D341Med (cell line): ENCODE data around the gene CRB2.

Experiments used
- DNase-seq: peaks from one replicate; pipeline ENCODE4 v3.0.0; 2012; ENCODE audit warnings: low spot score

Gene CRB2

GRCh38 chr9:123347289-123348060, 8.5 kb upstream of the CRB2 start:
- no peak for DNase-seq

- DNase-seq = no peak
These were observed 7.5 kb upstream of the CRB2 start for GRCh38 chr9:123348317-123348992.

GRCh38 chr9:123349033-123349432, 7.0 kb upstream of the CRB2 start:
- no peak for DNase-seq

- DNase-seq = peak; percentile 84
These were observed 6.1 kb upstream of the CRB2 start for GRCh38 chr9:123349691-123350480.

- DNase-seq = no peak
These were observed 5.2 kb upstream of the CRB2 start for GRCh38 chr9:123350590-123351310.

GRCh38 chr9:123353041-123353440, 3.0 kb upstream of the CRB2 start:
- no peak for DNase-seq

- peak; percentile 88 for DNase-seq
These were observed 1.9 kb upstream of the CRB2 start for GRCh38 chr9:123353984-123354591.

- no peak for DNase-seq
These were observed 1.0 kb upstream of the CRB2 start for GRCh38 chr9:123354806-123355508.

- no peak for DNase-seq
These were observed 1.1 kb downstream of the CRB2 start for GRCh38 chr9:123356851-123357742.

GRCh38 chr9:123357743-123358059, 1.7 kb downstream of the CRB2 start:
- no peak for DNase-seq

GRCh38 chr9:123358181-123358905, 2.3 kb downstream of the CRB2 start:
- no peak for DNase-seq

- no peak for DNase-seq
These were observed 3.1 kb downstream of the CRB2 start for GRCh38 chr9:123359106-123359505.

GRCh38 chr9:123359546-123359945, 3.5 kb downstream of the CRB2 start:
- DNase-seq = no peak

- peak; percentile 96 for DNase-seq
These were observed 4.4 kb downstream of the CRB2 start for GRCh38 chr9:123360161-123361085.

- peak; percentile 70 for DNase-seq
These were observed 5.2 kb downstream of the CRB2 start for GRCh38 chr9:123361086-123361730.

GRCh38 chr9:123361731-123362510, 5.9 kb downstream of the CRB2 start:
- no peak for DNase-seq

GRCh38 chr9:123362856-123363255, 6.9 kb downstream of the CRB2 start:
- DNase-seq = no peak
